GM23338 (cell line): Measurements from ENCODE around the gene CCDC124. TPM values are rescaled to one million over a fixed set of nuclear protein-coding genes. Genes with fewer than 3 reads are reported as not detected.

ENCODE experiments used
- ATAC-seq: fragments of 200-7000 bp; cut with Tn5 transposase; 3 replicates; pipeline ENCODE4 v1.9.1; 2020
- DNase-seq: peaks from one replicate; pipeline ENCODE4 v3.0.0-alpha.2; 2015; ENCODE audit warnings: low spot score
- H2AFZ ChIP-seq: fragments of 200-600 bp; sonication (generic); 2 replicates; pipeline ENCODE4 v1.8.0; 2016; ENCODE audit warnings: antibody characterized with exemption, mild to moderate bottlenecking, moderate library complexity
- H3F3A ChIP-seq: fragments of 200-600 bp; sonication (generic); replicated peaks from 2 replicates; pipeline ENCODE4 v1.8.0; 2017; ENCODE audit warnings: antibody characterized with exemption, mixed run types, low read depth
- H3K27ac ChIP-seq: fragments of 200-600 bp; sonication (generic); 2 replicates; pipeline ENCODE4 v1.6.1; 2016; ENCODE audit warnings: low read depth
- H3K27me3 ChIP-seq: fragments of 200-600 bp; sonication (generic); 2 replicates; pipeline ENCODE4 v1.8.0; 2016; ENCODE audit warnings: mild to moderate bottlenecking, mixed run types, moderate library complexity; ENCODE audit not compliant: insufficient read depth
- H3K36me3 ChIP-seq: fragments of 200-600 bp; sonication (generic); 2 replicates; pipeline ENCODE4 v1.8.0; 2016; ENCODE audit warnings: mild to moderate bottlenecking; ENCODE audit not compliant: insufficient read depth
- H3K4me1 ChIP-seq: fragments of 200-600 bp; sonication (generic); 2 replicates; pipeline ENCODE4 v1.8.0; 2016; ENCODE audit warnings: mild to moderate bottlenecking, moderate library complexity; ENCODE audit not compliant: insufficient read depth
- H3K4me2 ChIP-seq: fragments of 200-600 bp; sonication (generic); 2 replicates; pipeline ENCODE4 v1.7.1; 2017; ENCODE audit warnings: mixed run types
- H3K4me3 ChIP-seq: fragments of 200-600 bp; sonication (generic); 2 replicates; pipeline ENCODE4 v1.6.1; 2016; ENCODE audit warnings: mixed run types
- H3K79me2 ChIP-seq: fragments of 200-600 bp; sonication (generic); replicated peaks from 2 replicates; pipeline ENCODE4 v1.8.0; 2017; ENCODE audit warnings: mild to moderate bottlenecking; ENCODE audit not compliant: insufficient read depth
- H3K9me2 ChIP-seq: fragments of 200-600 bp; sonication (generic); 2 replicates; pipeline ENCODE4 v1.8.0; 2017; ENCODE audit not compliant: insufficient read depth
- H4K20me1 ChIP-seq: fragments of 200-600 bp; sonication (generic); replicated peaks from 2 replicates; pipeline ENCODE4 v1.8.0; 2017; ENCODE audit warnings: mild to moderate bottlenecking; ENCODE audit not compliant: insufficient read depth
- H3K27ac Mint-ChIP-seq: 2 replicates; pipeline ENCODE4 v1.8.0; 2020; ENCODE audit warnings: inconsistent platforms, mild to moderate bottlenecking, moderate library complexity, mixed read lengths
- H3K27me3 Mint-ChIP-seq: 3 replicates; pipeline ENCODE4 v1.8.0; 2022; ENCODE audit warnings: low read depth, mild to moderate bottlenecking, moderate library complexity, mixed read lengths, inconsistent platforms; ENCODE audit not compliant: insufficient read depth, poor library complexity
- H3K36me3 Mint-ChIP-seq: 3 replicates; pipeline ENCODE4 v1.8.0; 2021; ENCODE audit warnings: low read depth, mild to moderate bottlenecking, inconsistent platforms, moderate library complexity, mixed read lengths
- H3K4me1 Mint-ChIP-seq: 3 replicates; pipeline ENCODE4 v1.8.0; 2020; ENCODE audit warnings: mild to moderate bottlenecking, inconsistent platforms, mixed read lengths
- H3K4me3 Mint-ChIP-seq: 3 replicates; pipeline ENCODE4 v1.8.0; 2021; ENCODE audit warnings: moderate library complexity, mild to moderate bottlenecking, inconsistent platforms, mixed read lengths
- H3K9me3 Mint-ChIP-seq: 3 replicates; pipeline ENCODE4 v1.8.0; 2020; ENCODE audit warnings: moderate library complexity, mild to moderate bottlenecking, inconsistent platforms, mixed read lengths
- CREB1 ChIP-seq: fragments of 250-450 bp; sonication (Bioruptor Pico); IDR thresholded peaks from 2 replicates; pipeline ENCODE4 v1.5.0; 2020; ENCODE audit warnings: low read depth, mild to moderate bottlenecking, moderate library complexity
- CTCF ChIP-seq, 2 experiments: fragments of 200-600 bp in 1 of 2; sonication (generic) in 1 of 2; conservative IDR thresholded peaks; 2 replicates each; pipeline versions ENCODE4 v1.5.1 to v1.6.1; 2016 to 2017; ENCODE audit warnings: antibody characterized with exemption in 2 of 2, low read depth in 2 of 2, mild to moderate bottlenecking in 2 of 2, moderate library complexity in 1 of 2
- ETS1 ChIP-seq: IDR thresholded peaks from 2 replicates; pipeline ENCODE4 v1.6.1; 2016; ENCODE audit warnings: antibody characterized with exemption
- EZH2 ChIP-seq: fragments of 200-600 bp; sonication (generic); IDR thresholded peaks from one replicate; pipeline ENCODE4 v1.8.0; 2017; ENCODE audit warnings: antibody characterized with exemption, mild to moderate bottlenecking, low read depth; ENCODE audit not compliant: unreplicated experiment
- EZH2phosphoT487 ChIP-seq: fragments of 200-600 bp; sonication (generic); IDR thresholded peaks from one replicate; pipeline ENCODE4 v1.8.1; 2018; ENCODE audit warnings: antibody characterized with exemption; ENCODE audit not compliant: unreplicated experiment
- JUNB ChIP-seq: IDR thresholded peaks from one replicate; pipeline ENCODE4 v1.6.1; 2016; ENCODE audit warnings: antibody characterized with exemption; ENCODE audit not compliant: unreplicated experiment
- NANOG ChIP-seq: IDR thresholded peaks from 2 replicates; pipeline ENCODE4 v1.6.1; 2016; ENCODE audit warnings: antibody characterized with exemption, borderline replicate concordance
- POLR2AphosphoS5 ChIP-seq: IDR thresholded peaks from 2 replicates; pipeline ENCODE4 v1.6.1; 2016; ENCODE audit warnings: antibody characterized with exemption, low read depth
- STAT1 ChIP-seq: IDR thresholded peaks from one replicate; pipeline ENCODE4 v1.6.1; 2016; ENCODE audit warnings: antibody characterized with exemption; ENCODE audit not compliant: unreplicated experiment
- ZNF114 ChIP-seq: fragments of 250-450 bp; sonication (Bioruptor Pico); IDR thresholded peaks from 2 replicates; pipeline ENCODE4 v1.5.0; 2020; ENCODE audit warnings: mild to moderate bottlenecking, moderate library complexity
- ZNF331 ChIP-seq: fragments of 250-450 bp; sonication (Bioruptor Pico); IDR thresholded peaks from 2 replicates; pipeline ENCODE4 v1.5.0; 2020; ENCODE audit warnings: low read depth, mild to moderate bottlenecking, moderate library complexity
- ZNF462 ChIP-seq: fragments of 250-450 bp; sonication (Bioruptor Pico); IDR thresholded peaks from 2 replicates; pipeline ENCODE4 v1.5.0; 2020; ENCODE audit warnings: mild to moderate bottlenecking, moderate library complexity
- polyA plus RNA-seq: library from polyadenylated mRNA; unstranded; fragments of >200 nt; fragmentation: Nextera tagmentation; extraction: Ambion mirVana; gene quantifications from 2 replicates; pipeline ENCODE4 v1.2.1, GENCODE V29; 2016
- total RNA-seq: library from RNA; depleted of rRNA; stranded (reverse); fragments of >200 nt; shearing (Covaris generic); gene quantifications from 2 replicates; pipeline ENCODE4 v1.2.3, GENCODE V29; 2014

CCDC124 gene
- total and polyA plus RNA-seq, 2 experiments from 2014 or later = 56.0 to 182 TPM

GRCh38 chr19:17969096-17969792, 36.4 kb downstream of the CCDC124 start:
- no peaks in the 10 kb centered on the region for H3K36me3 Mint-ChIP-seq
- H3K27me3 Mint-ChIP-seq = peaks cover 21% of the 10 kb centered on the region
- Histone ChIP-seq H3K27me3 (peaks cover 13% of the 10 kb centered on the region; the same call in 1 of the 2 replicates), H3K79me2 (no peaks in the 10 kb centered on the region), H3K27ac (no peak overlapping the region), H2AFZ (no peak overlapping the region), H3K4me3 (no peak overlapping the region), H3K4me2 (no peak overlapping the region), H3K9me2 (no peaks in the 10 kb centered on the region), H3K36me3 (no peaks in the 10 kb centered on the region), H4K20me1 (no peaks in the 10 kb centered on the region), H3F3A (no peaks in the 10 kb centered on the region), H3K4me1 (peaks cover 5% of the 10 kb centered on the region; the same call in 1 of the 2 replicates)
- no peak overlapping the region for H3K27ac Mint-ChIP-seq
- H3K4me1 Mint-ChIP-seq = peaks cover 9% of the 10 kb centered on the region
- DNase-seq (no peak), ATAC-seq (no peak)
- H3K4me3 Mint-ChIP-seq = no peak overlapping the region
- no peaks in the 10 kb centered on the region; the same call in 2 of the 3 replicates for H3K9me3 Mint-ChIP-seq
- TF ChIP-seq NANOG (no peak), POLR2AphosphoS5 (no peak)

- no peak overlapping the region for H3K27ac Mint-ChIP-seq
- H3K79me2 ChIP-seq = no peaks in the 10 kb centered on the region
- H4K20me1 ChIP-seq = no peaks in the 10 kb centered on the region
- H3K27me3 ChIP-seq = peaks cover 6% of the 10 kb centered on the region; the same call in 1 of the 2 replicates
- no peak for ATAC-seq
- no peaks in the 10 kb centered on the region; the same call in 2 of the 3 replicates for H3K9me3 Mint-ChIP-seq
- H3K27me3 Mint-ChIP-seq = peaks cover 8% of the 10 kb centered on the region
- H2AFZ ChIP-seq = no peak overlapping the region
- no peaks in the 10 kb centered on the region for H3K4me1 ChIP-seq
- DNase-seq = no peak
- no peaks in the 10 kb centered on the region for H3K36me3 ChIP-seq
- no peaks in the 10 kb centered on the region for H3F3A ChIP-seq
- no peak overlapping the region for H3K27ac ChIP-seq
- H3K4me2 ChIP-seq = no peak overlapping the region
- H3K4me1 Mint-ChIP-seq = peaks cover 5% of the 10 kb centered on the region; the same call in 2 of the 3 replicates
- no peak overlapping the region for H3K4me3 ChIP-seq
- peaks cover 2% of the 10 kb centered on the region; the same call in 2 of the 3 replicates for H3K36me3 Mint-ChIP-seq
- H3K4me3 Mint-ChIP-seq = no peak overlapping the region
- no peaks in the 10 kb centered on the region for H3K9me2 ChIP-seq
- TF ChIP-seq JUNB = no peak
- TF ChIP-seq ZNF114 = no peak
- TF ChIP-seq STAT1 = no peak
- no peak for TF ChIP-seq EZH2phosphoT487
- no peak for TF ChIP-seq ZNF462 (CRISPR knock-in tag)
- TF ChIP-seq ZNF331 (CRISPR knock-in tag) = no peak
- no peak for TF ChIP-seq CTCF (conservative IDR thresholded peaks at IDR 0.05; ENCODE audit: low read depth in 2 of 2)
- no peak for TF ChIP-seq NANOG
- no peak for TF ChIP-seq EZH2
- TF ChIP-seq ETS1 = no peak
- TF ChIP-seq CREB1 (CRISPR knock-in tag) = no peak
Observed at GRCh38 chr19:17972230-17972629, 39.4 kb downstream of the CCDC124 start.
